Stimulated activated memory B cell treated with anti-CD40 and anti-IgM and Interleukin-4, amounts not matched to agents 10 μg/mL and 1 μg/mL and 100 μg/mL, for 72 hours (primary cell): ENCODE data around the gene BRAF.
A peak's percentile ranks its signal among the peaks of the same experiment; 100 is the strongest.
"Not testable (repeated sequence)": the region's sequence is repeated elsewhere in the genome, so short reads cannot be mapped to it uniquely, and the experiment has no call there.

ENCODE experiments used
- ATAC-seq: fragments of 150-1000 bp; cut with Tn5 transposase; 2 replicates; pipeline ENCODE4 v1.10.0; 2021
- H3K27ac Mint-ChIP-seq: one replicate; pipeline ENCODE4 v1.8.0; 2022; ENCODE audit warnings: mild to moderate bottlenecking, mixed read lengths
- H3K27me3 Mint-ChIP-seq: one replicate; pipeline ENCODE4 v1.8.0; 2022; ENCODE audit warnings: mixed read lengths
- H3K36me3 Mint-ChIP-seq: one replicate; pipeline ENCODE4 v1.8.0; 2022; ENCODE audit warnings: mixed read lengths
- H3K4me1 Mint-ChIP-seq: one replicate; pipeline ENCODE4 v1.8.0; 2022; ENCODE audit warnings: mixed read lengths
- H3K4me3 Mint-ChIP-seq: one replicate; pipeline ENCODE4 v1.8.0; 2022; ENCODE audit warnings: mild to moderate bottlenecking, moderate library complexity, mixed read lengths
- H3K9me3 Mint-ChIP-seq: one replicate; pipeline ENCODE4 v1.8.0; 2022; ENCODE audit warnings: mixed read lengths

The BRAF gene

GRCh38 chr7:140683657-140684056 is 241.1 kb downstream of the BRAF start:
- no peak overlapping the region for H3K27ac Mint-ChIP-seq
- peaks cover 63% of the 10 kb centered on the region for H3K36me3 Mint-ChIP-seq

DNA sequence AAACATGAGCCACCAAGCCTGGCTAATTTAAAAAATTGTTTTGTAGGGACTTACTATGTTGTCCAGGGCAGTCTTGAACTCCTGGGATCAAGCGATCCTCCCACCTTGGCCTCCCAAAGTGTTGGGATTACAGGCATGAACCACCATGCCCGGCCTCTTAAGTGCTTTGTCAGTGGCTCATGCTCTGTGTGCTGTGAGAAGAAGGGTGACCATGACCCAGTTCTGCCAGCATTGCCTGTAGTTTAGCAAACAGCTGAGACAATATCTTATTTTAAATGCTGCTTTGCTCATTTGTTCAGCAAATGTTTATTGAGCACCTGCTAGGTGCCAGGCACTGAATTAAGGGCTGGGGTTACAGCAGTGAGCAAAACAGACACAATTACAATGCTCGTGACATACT is 243.0 kb downstream of the BRAF start:
- Mint-ChIP-seq H3K4me1 (peaks cover 23% of the 10 kb centered on the region), H3K4me3 (no peak overlapping the region), H3K9me3 (no peaks in the 10 kb centered on the region), H3K27me3 (no peaks in the 10 kb centered on the region), H3K27ac (no peak overlapping the region), H3K36me3 (peaks cover 66% of the 10 kb centered on the region)
- ATAC-seq, result no peak

More at GRCh38 chr7:140683657-140684056, 241.1 kb downstream of the BRAF start:
- no peaks in the 10 kb centered on the region for H3K27me3 Mint-ChIP-seq
- no peak overlapping the region for H3K4me3 Mint-ChIP-seq
- no peak for ATAC-seq
- peaks cover 5% of the 10 kb centered on the region for H3K4me1 Mint-ChIP-seq
- no peaks in the 10 kb centered on the region for H3K9me3 Mint-ChIP-seq

- Mint-ChIP-seq H3K9me3 (no peaks in the 10 kb centered on the region), H3K4me3 (no peak overlapping the region), H3K4me1 (peaks cover 32% of the 10 kb centered on the region), H3K27me3 (no peaks in the 10 kb centered on the region), H3K36me3 (peaks cover 65% of the 10 kb centered on the region), H3K27ac (no peak overlapping the region)
- ATAC-seq, result no peak
Observed at GRCh38 chr7:140680886-140681285, 243.8 kb downstream of the BRAF start.

- H3K27me3 Mint-ChIP-seq, result no peaks in the 10 kb centered on the region
- H3K9me3 Mint-ChIP-seq, result no peaks in the 10 kb centered on the region
- peaks cover 49% of the 10 kb centered on the region for H3K4me1 Mint-ChIP-seq
- H3K4me3 Mint-ChIP-seq, result no peak overlapping the region
- peaks cover 52% of the 10 kb centered on the region for H3K36me3 Mint-ChIP-seq
- no peak overlapping the region for H3K27ac Mint-ChIP-seq
- no peak for ATAC-seq
Observed at GRCh38 chr7:140679186-140679585, 245.5 kb downstream of the BRAF start.

GRCh38 chr7:140678816-140679130 is 246.0 kb downstream of the BRAF start:
- Mint-ChIP-seq H3K4me3 (no peak overlapping the region), H3K36me3 (peaks cover 48% of the 10 kb centered on the region), H3K9me3 (no peaks in the 10 kb centered on the region), H3K27ac (peak overlapping the region; percentile 89), H3K4me1 (peaks cover 53% of the 10 kb centered on the region), H3K27me3 (no peaks in the 10 kb centered on the region)
- ATAC-seq, result no peak

GRCh38 chr7:140678081-140678815 is 246.5 kb downstream of the BRAF start:
- no peaks in the 10 kb centered on the region for H3K27me3 Mint-ChIP-seq
- H3K9me3 Mint-ChIP-seq, result no peaks in the 10 kb centered on the region
- ATAC-seq, result no peak
- no peak overlapping the region for H3K4me3 Mint-ChIP-seq
- H3K36me3 Mint-ChIP-seq, result peaks cover 43% of the 10 kb centered on the region
- H3K27ac Mint-ChIP-seq, result peak overlapping the region; percentile 89
- H3K4me1 Mint-ChIP-seq, result peaks cover 57% of the 10 kb centered on the region

DNA sequence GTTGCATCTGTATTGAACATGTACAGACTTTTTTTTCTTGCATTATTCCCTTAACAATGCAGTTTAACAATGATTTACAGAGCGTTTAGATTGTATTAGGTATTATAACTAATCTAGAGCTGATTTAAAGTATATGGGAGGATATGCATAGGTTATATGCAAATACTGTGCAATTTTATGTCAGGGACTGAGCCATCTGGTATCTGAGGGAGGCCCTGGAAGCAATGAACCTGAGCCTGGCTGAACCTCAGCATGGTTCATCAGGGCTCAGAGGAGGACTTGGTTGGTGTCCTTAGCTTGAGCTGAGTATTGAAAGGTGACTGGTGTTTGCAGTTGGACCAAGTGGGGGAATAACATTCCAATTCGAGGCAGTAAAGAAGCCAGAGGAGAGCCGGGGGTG is 247.2 kb downstream of the BRAF start:
- Mint-ChIP-seq H3K9me3 (no peaks in the 10 kb centered on the region), H3K27me3 (no peaks in the 10 kb centered on the region), H3K4me3 (no peak overlapping the region), H3K27ac (peak overlapping the region; percentile 89), H3K4me1 (peaks cover 57% of the 10 kb centered on the region), H3K36me3 (peaks cover 43% of the 10 kb centered on the region)
- no peak for ATAC-seq

GRCh38 chr7:140676956-140677355 is 247.8 kb downstream of the BRAF start:
- ATAC-seq, H3K9me3 Mint-ChIP-seq, H3K4me3 Mint-ChIP-seq, H3K27me3 Mint-ChIP-seq: not testable (repeated sequence)
- Mint-ChIP-seq H3K36me3 (peaks cover 38% of the 10 kb centered on the region), H3K27ac (peak overlapping the region; percentile 89), H3K4me1 (peaks cover 53% of the 10 kb centered on the region)

- peak; percentile 69 for ATAC-seq
- Mint-ChIP-seq H3K9me3 (no peaks in the 10 kb centered on the region), H3K4me3 (peak overlapping the region; percentile 42), H3K36me3 (peaks cover 35% of the 10 kb centered on the region), H3K27ac (peak overlapping the region; percentile 89), H3K4me1 (peaks cover 52% of the 10 kb centered on the region), H3K27me3 (no peaks in the 10 kb centered on the region)
Observed at GRCh38 chr7:140676306-140676705, 248.4 kb downstream of the BRAF start.

GRCh38 chr7:140675726-140676125 is 249.0 kb downstream of the BRAF start:
- Mint-ChIP-seq H3K36me3 (peaks cover 30% of the 10 kb centered on the region), H3K27ac (peak overlapping the region; percentile 89), H3K4me1 (peaks cover 52% of the 10 kb centered on the region), H3K9me3 (no peaks in the 10 kb centered on the region), H3K27me3 (no peaks in the 10 kb centered on the region), H3K4me3 (peak overlapping the region; percentile 42)
- ATAC-seq, result no peak

- peaks cover 25% of the 10 kb centered on the region for H3K36me3 Mint-ChIP-seq
- no peak for ATAC-seq
- H3K9me3 Mint-ChIP-seq, result no peaks in the 10 kb centered on the region
- H3K4me1 Mint-ChIP-seq, result peaks cover 52% of the 10 kb centered on the region
- peak overlapping the region; percentile 31 for H3K4me3 Mint-ChIP-seq
- peak overlapping the region; percentile 89 for H3K27ac Mint-ChIP-seq
- no peaks in the 10 kb centered on the region for H3K27me3 Mint-ChIP-seq
Observed at GRCh38 chr7:140674899-140675701, 249.6 kb downstream of the BRAF start.

- Mint-ChIP-seq H3K9me3 (no peaks in the 10 kb centered on the region), H3K36me3 (peaks cover 20% of the 10 kb centered on the region), H3K27ac (peak overlapping the region; percentile 89), H3K27me3 (no peaks in the 10 kb centered on the region), H3K4me3 (peak overlapping the region; percentile 85), H3K4me1 (peaks cover 52% of the 10 kb centered on the region)
- ATAC-seq, result peak; percentile 47
Observed at GRCh38 chr7:140674356-140674800, 250.4 kb downstream of the BRAF start.

GRCh38 chr7:140673774-140674155 is 251.0 kb downstream of the BRAF start:
- Mint-ChIP-seq H3K4me1 (peaks cover 52% of the 10 kb centered on the region), H3K9me3 (no peaks in the 10 kb centered on the region), H3K27ac (peak overlapping the region; percentile 89), H3K27me3 (no peaks in the 10 kb centered on the region), H3K4me3 (peak overlapping the region; percentile 85), H3K36me3 (peaks cover 14% of the 10 kb centered on the region)
- ATAC-seq, result no peak

DNA sequence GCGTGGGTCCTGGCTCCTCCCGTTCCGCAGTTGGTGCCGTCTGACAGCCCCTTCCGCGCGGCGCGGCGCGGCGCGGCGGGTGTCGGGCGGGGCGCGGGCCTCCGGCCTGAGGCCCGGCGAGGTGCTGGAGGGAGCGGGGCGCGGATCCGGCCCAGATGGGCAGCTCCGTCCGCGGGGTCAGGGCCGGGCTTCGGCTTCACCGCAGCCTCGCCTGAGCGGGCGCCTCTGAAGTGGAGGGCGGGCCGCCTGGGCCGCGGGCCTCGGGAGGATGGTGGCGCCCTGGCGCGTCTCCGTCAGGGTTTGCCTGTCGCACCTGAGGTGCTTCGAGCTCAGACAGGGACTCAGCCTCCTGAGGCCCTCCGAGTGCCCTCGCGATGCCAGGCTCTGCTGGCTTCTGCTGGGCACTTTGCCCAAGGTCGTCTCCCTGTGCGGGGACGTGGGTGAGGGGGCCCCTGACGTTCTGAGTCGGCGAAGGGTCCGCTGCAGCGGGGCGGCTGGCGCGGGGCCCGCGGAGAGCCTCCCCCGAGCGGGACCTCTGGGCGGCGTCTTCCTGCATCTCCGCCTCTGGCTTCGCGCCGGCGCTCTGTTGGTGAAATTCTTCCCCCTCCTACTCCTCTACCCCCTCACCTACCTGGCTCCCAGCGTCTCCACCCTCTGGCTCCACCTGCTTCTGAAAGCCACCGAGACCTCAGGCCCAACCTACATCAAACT is 251.5 kb downstream of the BRAF start:
- Mint-ChIP-seq H3K4me1 (peaks cover 48% of the 10 kb centered on the region), H3K27me3 (no peaks in the 10 kb centered on the region), H3K36me3 (peaks cover 9% of the 10 kb centered on the region), H3K4me3 (peak overlapping the region; percentile 85), H3K9me3 (no peaks in the 10 kb centered on the region), H3K27ac (peak overlapping the region; percentile 89)
- ATAC-seq, result peak; percentile 76

DNA sequence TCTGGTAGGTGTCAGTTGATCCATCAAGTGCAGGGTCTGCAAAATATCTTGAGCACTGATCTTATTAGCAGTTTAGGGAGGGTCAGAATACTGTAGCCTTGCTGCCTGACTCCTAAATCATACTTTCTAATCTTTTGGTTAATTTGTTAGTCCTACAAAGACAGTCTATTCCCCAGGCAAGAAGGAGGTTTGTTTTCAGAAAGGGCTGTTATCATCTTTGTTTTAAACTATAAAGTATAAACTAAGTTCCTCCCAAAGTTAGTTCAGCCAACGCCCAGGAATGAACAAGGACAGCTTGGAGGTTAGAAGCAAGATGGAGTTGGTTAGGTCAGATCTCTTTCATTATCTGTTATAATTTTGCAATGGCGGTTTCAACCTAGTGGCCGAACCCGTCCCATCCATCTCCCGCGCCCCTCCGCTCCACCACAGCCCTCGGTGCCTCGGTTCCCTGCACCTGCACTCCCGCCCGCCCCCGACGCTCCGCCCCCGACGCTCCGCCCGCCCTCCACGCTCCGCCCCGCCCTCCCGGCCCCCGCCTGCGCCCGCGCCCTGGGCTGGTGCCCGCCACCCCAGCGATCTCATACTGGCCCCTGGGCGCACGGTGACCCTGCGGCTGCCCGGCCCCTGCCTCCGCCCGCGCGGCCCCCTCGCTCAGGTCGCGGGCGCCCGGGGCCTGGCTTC is 252.2 kb downstream of the BRAF start, which contains the start of gene ADCK2:
Gene ADCK2, plus strand, starts transcription at position 564 of the 681 bp plus-strand sequence. CDS start 386 bp downstream, outside the sequence.
- no peaks in the 10 kb centered on the region for H3K27me3 Mint-ChIP-seq
- H3K9me3 Mint-ChIP-seq, result no peaks in the 10 kb centered on the region
- H3K36me3 Mint-ChIP-seq, result peaks cover 2% of the 10 kb centered on the region
- H3K27ac Mint-ChIP-seq, result peak within 1 kb of the TSS; percentile 89
- H3K4me1 Mint-ChIP-seq, result peaks cover 41% of the 10 kb centered on the region
- peak within 1 kb of the TSS; percentile 85 for H3K4me3 Mint-ChIP-seq
- ATAC-seq, result peak; percentile 79
